K562 (cell line): Measurements from ENCODE around the gene NCOA3.

Experiments
- ATF4 ChIP-seq: fragments of 450-650 bp; formaldehyde crosslinking; IDR thresholded peaks from 2 replicates; pipeline ENCODE4 v1.4.0; 2022; ENCODE audit warnings: mild to moderate bottlenecking, moderate library complexity
- CEBPB ChIP-seq: fragments of 450-650 bp; IDR thresholded peaks from 2 replicates; pipeline ENCODE4 v1.6.1; 2016; ENCODE audit warnings: missing genetic modification characterization, missing compliant biosample characterization
- CTCF ChIP-seq, 3 experiments: IDR thresholded peaks in 2 of 3; conservative IDR thresholded peaks in 1 of 3; 2 replicates each; pipeline ENCODE4 v1.5.1; 2011 to 2012; ENCODE audit warnings: low read length in 3 of 3, mild to moderate bottlenecking in 3 of 3, control low read depth in 2 of 3, improper control_type of control experiment in 1 of 3, inconsistent platforms in 1 of 3, low read depth in 1 of 3, mixed read lengths in 1 of 3, moderate library complexity in 1 of 3; ENCODE audit not compliant: insufficient read depth in 2 of 3
- E2F4 ChIP-seq: sonication (generic); formaldehyde crosslinking; IDR thresholded peaks from 2 replicates; pipeline ENCODE4 v1.8.0; 2022; ENCODE audit warnings: mild to moderate bottlenecking, low read depth, missing genetic modification reagents
- MAFK ChIP-seq: IDR thresholded peaks from 2 replicates; pipeline ENCODE4 v1.6.1; 2011; ENCODE audit warnings: low read length, improper control_type of control experiment
- NFYB ChIP-seq: IDR thresholded peaks from 2 replicates; pipeline ENCODE4 v1.6.1; 2011; ENCODE audit warnings: mild to moderate bottlenecking, moderate library complexity; ENCODE audit not compliant: insufficient read length; ENCODE audit errors: extremely low read depth
- NR1H2 ChIP-seq: sonication (generic); formaldehyde crosslinking; IDR thresholded peaks from 2 replicates; pipeline ENCODE4 v1.4.0; 2020; ENCODE audit warnings: mild to moderate bottlenecking, missing genetic modification reagents
- POLR2A ChIP-seq: fragments of 450-650 bp; conservative IDR thresholded peaks from 2 replicates; pipeline ENCODE4 v1.6.1; 2016
- POLR2AphosphoS2 ChIP-seq: IDR thresholded peaks from 2 replicates; pipeline ENCODE4 v1.6.1; 2012; ENCODE audit warnings: low read length, improper control_type of control experiment
- SAFB ChIP-seq: fragments of 200-400 bp; formaldehyde crosslinking; IDR thresholded peaks from 2 replicates; pipeline ENCODE4 v1.6.1; 2017; ENCODE audit warnings: low read depth, low read length, borderline replicate concordance
- SPI1 ChIP-seq: IDR thresholded peaks from 2 replicates; pipeline ENCODE4 v1.6.1; 2011; ENCODE audit warnings: low read depth, low read length, control low read depth, borderline replicate concordance
- YY1 ChIP-seq, 3 experiments: IDR thresholded peaks; 2 replicates each; pipeline ENCODE4 v1.6.1; 2011; ENCODE audit warnings: low read length in 2 of 3, mild to moderate bottlenecking in 2 of 3, moderate library complexity in 2 of 3, borderline replicate concordance in 1 of 3, control low read depth in 1 of 3, low read depth in 1 of 3; ENCODE audit not compliant: insufficient read depth in 3 of 3, insufficient replicate concordance in 2 of 3, control insufficient read depth in 1 of 3, insufficient read length in 1 of 3; ENCODE audit errors: extremely low read depth in 1 of 3

- no peak for TF ChIP-seq NR1H2 (CRISPR knock-in tag)
- TF ChIP-seq CEBPB (tag): no peak
- no peak for TF ChIP-seq MAFK
- no peak for TF ChIP-seq SPI1
- no peak for TF ChIP-seq E2F4
- no peak for TF ChIP-seq POLR2AphosphoS2
- TF ChIP-seq CTCF (IDR thresholded peaks at IDR 0.05 in 2 of 3, conservative IDR thresholded peaks at IDR 0.05 in 1 of 3; ENCODE audit: insufficient read depth in 2 of 3, low read depth in 1 of 3, low read length in 3 of 3): no peak
- no peak for TF ChIP-seq ATF4 (CRISPR knock-in tag)
- no peak for TF ChIP-seq YY1 (IDR thresholded peaks at IDR 0.05; ENCODE audit: borderline replicate concordance in 1 of 3, control insufficient read depth in 1 of 3, extremely low read depth in 1 of 3, insufficient read depth in 3 of 3, insufficient read length in 1 of 3, insufficient replicate concordance in 2 of 3, low read depth in 1 of 3, low read length in 2 of 3)
- TF ChIP-seq SAFB: no peak
- no peak for TF ChIP-seq POLR2A
- TF ChIP-seq NFYB: no peak
Observed at GRCh38 chr20:47583551-47583950, 81.9 kb downstream of the NCOA3 start.
